SK-N-DZ (cell line): ENCODE measurements around the gene UST. TPM values are rescaled to one million over a fixed set of nuclear protein-coding genes. Genes with fewer than 3 reads are reported as not detected.

Experiments used
- DNase-seq: peaks from one replicate; pipeline ENCODE4 v3.0.0-alpha.2; 2015; ENCODE audit warnings: low spot score
- polyA plus RNA-seq, 2 experiments: library from polyadenylated mRNA; depleted of rRNA; stranded (reverse); fragments of >200 nt; gene quantifications; 2 replicates each; pipeline ENCODE4 v1.2.3, GENCODE V29; 2014

The UST gene
- not detected in 2 replicates for polyA plus RNA-seq (2014; cell fraction: cytosol; rRNA removed)
- polyA plus RNA-seq (2014; cell fraction: nucleus; rRNA removed): not detected in 2 replicates

DNA sequence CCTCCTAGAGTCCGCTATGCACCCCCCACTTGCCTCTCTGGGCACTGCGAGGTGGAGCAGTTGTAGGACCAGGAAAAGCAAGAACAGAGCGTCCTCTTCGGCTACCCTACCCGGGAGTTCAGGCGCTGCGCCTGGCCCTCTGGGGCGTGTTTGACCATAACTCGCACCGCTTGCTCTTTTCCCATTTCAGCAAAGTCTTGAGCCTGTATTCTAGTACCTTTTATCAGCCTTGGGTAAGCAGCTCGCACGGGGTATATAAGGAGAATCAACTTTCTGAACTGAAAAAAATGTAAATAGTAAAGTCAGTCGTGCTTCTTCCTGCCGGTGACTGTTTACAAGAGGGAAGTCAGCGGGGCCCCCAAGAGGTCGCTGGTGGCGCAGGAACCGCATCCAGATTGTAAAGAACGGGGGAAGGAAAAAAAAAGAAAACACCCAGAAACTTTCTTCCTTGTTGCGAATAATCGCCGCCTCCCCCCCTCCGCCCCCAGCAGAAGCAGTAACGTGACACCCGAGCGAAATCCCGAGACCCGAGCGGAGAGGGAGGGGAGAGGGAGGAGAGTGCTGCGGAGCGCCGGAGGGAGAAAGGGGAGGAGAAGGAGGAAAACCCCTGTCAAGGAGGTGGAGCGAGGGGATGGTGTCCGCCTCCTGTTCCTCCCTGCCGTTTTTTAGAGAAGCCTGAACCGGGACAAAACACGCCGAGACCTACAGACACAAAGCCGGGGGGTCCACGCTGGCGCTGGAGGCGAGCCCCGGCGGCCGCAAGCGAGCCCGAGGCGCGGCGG is at the start of gene UST:
Gene UST (plus strand): TSS at position 668 of the 782 bp plus-strand sequence. CDS start 401 bp downstream, outside the sequence.
- peak; percentile 16 for DNase-seq

GRCh38 chr6:148697895-148698440 is 48.9 kb upstream of the UST start:
- no peak for DNase-seq

DNA sequence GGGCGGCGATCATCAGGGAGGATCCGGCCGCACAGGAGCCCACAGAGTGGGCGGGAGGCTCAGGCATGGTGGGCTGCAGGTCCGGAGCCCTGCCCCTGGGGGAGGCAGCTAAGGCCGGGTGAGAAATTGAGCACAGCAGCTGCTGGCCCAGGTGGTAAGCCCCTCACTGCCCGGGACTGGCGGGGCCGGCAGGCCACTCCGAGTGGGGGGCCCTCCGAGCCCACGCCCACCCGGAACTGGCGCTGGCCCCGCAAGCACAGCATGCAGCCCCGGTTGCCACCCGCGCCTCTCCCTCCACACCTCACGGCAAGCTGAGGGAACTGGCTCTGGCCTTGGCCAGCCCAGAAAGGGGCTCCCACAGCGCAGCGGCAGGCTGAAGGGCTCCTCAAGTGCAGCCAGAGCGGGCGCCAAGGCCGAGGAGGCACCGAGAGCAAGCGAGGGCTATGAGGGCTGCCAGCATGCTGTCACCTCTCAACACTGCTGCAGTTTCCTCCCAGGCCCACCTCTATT is 48.1 kb upstream of the UST start:
- no peak for DNase-seq

GRCh38 chr6:148700047-148700715 is 46.6 kb upstream of the UST start:
- no peak for DNase-seq

- no peak for DNase-seq
Observed at GRCh38 chr6:148700741-148701311, 46.0 kb upstream of the UST start.

DNA sequence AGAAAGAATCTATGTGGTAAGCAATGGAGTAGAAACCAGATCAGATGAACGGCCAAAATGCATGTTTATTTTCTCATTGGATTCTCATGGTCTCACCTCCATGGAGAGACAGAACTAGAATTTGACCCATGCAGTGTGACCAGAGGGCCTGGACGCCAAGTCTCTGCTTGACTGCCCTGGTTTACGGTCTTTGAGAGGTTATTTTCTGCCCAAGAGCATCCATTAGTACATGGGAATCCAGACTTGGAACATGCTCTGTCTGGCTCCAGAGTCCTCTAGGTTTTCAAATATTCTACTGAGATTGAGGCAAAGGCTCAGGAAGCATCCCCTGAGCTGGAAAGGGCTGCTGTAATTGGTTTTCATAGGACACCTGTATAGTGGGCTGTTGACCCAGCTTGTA is 45.5 kb upstream of the UST start:
- no peak for DNase-seq

DNA sequence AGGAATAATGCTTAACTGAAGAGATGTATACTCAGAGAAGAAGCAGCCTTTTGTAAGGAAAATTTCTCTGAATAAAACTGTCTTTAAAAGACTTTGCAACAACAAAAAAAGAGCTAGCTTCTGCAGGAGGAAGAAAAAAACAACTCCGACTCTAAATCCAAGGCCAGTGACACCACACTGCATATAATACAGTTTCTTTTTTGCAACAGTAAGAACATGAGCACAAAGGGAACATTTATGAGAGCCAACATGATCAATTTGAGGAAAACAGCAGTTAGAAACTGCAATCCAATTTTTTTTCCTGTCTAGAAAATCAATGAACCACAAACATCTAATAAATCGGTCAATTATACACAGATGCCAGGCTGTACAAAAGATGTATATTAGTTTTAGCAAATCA is 42.9 kb upstream of the UST start:
- DNase-seq: no peak

DNA sequence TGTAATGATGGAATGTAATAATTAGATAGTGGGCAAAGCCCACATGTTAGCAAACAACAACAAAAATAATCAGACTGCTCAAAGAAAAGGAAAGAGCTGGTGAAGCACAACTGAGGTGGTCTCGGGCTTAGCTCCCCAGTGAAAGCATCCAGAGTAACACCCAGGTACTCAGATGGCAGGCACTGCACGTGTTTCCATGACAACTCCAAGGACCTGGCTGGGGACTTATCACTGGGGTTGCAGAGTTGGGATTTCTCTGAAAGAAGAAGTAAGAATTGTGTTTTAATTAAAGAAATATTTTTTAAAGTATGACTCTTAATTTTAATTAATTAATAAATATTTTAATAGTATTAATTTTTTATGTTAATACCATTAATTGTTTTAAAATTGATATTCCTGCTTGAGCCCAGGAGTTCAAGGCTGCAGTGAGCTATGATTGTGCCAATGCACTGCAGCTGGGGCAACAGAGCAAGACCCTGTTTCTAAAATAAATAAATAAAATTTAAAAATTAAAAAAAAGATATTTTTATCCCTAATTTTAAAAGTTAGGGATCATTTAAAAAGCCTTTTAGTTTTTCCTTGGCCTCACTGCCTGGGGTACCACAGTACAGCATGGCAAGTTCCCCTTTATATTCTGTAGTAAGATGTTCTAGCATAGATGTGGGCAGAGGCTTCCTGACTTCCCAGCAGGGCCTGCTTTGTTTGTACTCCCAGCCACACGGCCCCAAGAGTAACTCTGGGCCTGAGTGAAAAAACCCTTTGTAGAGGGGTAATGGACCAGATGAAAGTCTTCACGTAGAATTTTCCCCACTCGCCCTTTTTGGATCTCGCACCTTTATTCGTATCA is 42.2 kb upstream of the UST start:
- no peak for DNase-seq

- no peak for DNase-seq
Observed at GRCh38 chr6:148708707-148709106, 38.1 kb upstream of the UST start.

DNA sequence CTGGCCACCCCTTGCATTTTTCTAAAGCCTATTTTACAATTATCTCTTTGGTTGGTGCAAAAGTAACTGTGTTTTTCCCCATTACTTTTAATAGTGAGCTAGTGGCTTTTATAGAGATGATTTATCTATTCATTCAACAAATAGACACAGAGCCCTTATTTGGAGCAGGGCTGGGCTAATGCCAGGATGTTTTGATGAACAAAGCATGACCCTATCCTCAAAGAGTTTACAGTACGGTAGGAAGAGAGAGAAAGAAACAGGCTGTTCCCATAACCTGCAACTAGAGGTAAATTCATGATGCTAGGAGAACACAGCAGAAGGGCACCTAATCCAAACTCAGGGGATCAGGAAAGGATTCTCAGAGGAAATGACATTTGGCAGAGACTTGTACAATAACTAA is 37.3 kb upstream of the UST start:
- no peak for DNase-seq

- no peak for DNase-seq
Observed at GRCh38 chr6:148711833-148712654, 34.8 kb upstream of the UST start.

GRCh38 chr6:148713033-148713738 is 33.6 kb upstream of the UST start:
- DNase-seq: no peak

DNA sequence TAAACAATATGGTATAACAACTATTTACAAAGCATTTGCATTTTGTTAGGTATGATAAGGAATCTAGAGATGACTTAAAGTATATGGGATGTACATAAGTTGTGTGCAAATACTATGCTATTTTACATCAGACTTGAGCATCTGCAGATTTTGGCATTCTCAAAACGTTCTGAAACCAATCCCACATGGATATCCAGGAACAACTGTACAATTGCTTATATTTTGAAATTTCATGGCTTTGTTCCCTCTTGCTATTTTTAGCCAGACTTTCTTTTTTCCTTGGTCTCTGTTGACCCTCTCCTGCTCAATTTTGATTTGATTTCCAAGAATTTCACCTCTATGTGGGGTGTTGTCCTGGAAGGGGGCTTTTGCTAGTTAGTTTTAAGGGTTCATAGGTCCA is 32.9 kb upstream of the UST start:
- DNase-seq: no peak

DNA sequence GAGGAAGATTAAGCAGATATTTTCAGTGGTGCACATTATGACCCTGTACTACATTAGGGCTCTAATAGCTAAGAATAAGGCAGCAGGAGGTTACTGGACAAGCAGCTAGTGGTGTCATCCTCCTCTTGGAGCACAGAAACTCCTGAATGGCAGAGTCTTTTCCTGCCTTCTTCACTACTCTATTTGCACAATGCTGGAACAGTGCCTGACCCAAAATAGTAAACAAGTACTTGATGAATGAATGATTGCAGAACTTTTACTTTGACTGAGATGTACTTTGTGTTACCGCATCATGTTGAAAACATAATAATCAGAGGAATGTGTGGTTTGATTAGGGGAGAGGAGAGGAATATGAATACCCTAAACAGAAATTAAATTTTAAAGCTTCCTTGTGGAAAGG is 30.0 kb upstream of the UST start:
- no peak for DNase-seq

- no peak for DNase-seq
Observed at GRCh38 chr6:148720406-148720805, 26.4 kb upstream of the UST start.

- no peak for DNase-seq
Observed at GRCh38 chr6:148720897-148721296, 25.9 kb upstream of the UST start.

- no peak for DNase-seq
Observed at GRCh38 chr6:148723484-148723883, 23.3 kb upstream of the UST start.

DNA sequence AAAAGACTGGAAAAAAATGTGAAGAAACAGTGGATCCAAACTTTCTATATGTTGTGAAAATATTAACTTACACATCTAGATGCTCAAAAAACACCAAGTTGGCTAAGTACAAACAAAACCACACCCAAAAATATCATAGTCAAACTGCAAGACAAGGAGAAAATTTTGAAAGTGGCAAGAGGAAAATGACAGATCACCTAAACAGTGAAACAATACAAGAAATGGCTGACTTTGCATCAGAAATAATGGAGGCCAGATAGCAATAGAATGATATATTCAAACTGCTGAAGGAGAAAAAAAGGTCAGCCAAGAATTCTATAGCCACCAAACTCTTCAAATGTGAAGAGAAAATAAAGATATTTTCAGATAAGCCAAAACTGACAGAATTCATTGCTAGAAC is 22.4 kb upstream of the UST start:
- DNase-seq: no peak

GRCh38 chr6:148727104-148727503 is 19.7 kb upstream of the UST start:
- DNase-seq: no peak

DNA sequence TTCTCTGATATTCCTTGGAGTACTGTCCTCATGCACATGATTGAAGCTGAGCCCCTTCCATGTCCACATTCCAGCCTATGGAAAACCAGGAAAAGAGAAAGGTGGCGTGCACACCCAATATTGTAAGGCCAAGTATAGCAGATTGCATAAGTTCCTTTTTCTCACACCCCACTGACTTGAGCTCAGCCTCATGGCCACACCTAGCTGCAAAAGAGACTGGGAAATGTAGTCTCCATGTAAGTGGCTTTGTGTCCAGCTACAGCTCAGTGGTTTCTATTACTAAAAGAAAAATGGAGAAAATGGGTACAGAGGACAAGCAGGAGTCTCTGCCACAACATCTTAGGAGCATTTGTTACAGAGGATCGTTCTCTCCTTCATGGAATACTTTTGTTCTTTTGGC is 10.8 kb upstream of the UST start:
- DNase-seq: no peak
